Heart left ventricle (tissue), 13 donors: ENCODE results near the gene CNIH2.

Source experiments
- POLR2A ChIP-seq, 2 donors: fragments of 450-650 bp; IDR thresholded peaks; one replicate each; pipeline ENCODE4 v1.6.1; 2017; ENCODE audit warnings: antibody characterized with exemption in 2 of 2, mild to moderate bottlenecking in 2 of 2, moderate library complexity in 2 of 2
- TF ChIP-seq, protein P1 (sequence below), 12 donors: fragments of 200-600 bp; sonication (generic) in 4 of 12; IDR thresholded peaks; one replicate each; pipeline versions ENCODE4 v1.5.0 to v1.8.0; 2018 to 2022; ENCODE audit warnings: antibody characterized with exemption in 12 of 12, mild to moderate bottlenecking in 5 of 12
- donor health status: ischemic (EF 13 %, LVEDD 7.1; RV severe dilation, severe dysfunction).
- donor health status: DM: no; HTN: yes; CAD: no.
- donor health status: DM: no; HTN: no; CAD: no.
- donor health status: ischemic (EF 25% LVEDD 6.9; RV normal size, moderate dysfunction).
- donor health status: ischemic (EF 25% LVEDD 5.7; RV mildly dilated, moderate dysfunction).
- donor health status: ischemic (EF 35%, LVEDD 5.7; RV mildly dilated, moderate dysfunction).
- donor health status: nonischemic (EF 11% LVEDD 7.7; RV severe dilation, severe dysfunction).
- donor health status: DM: yes; HTN: yes; CAD: no.
- donor health status: PGD.
- donor health status: ischemic (EF 29% LVEDD 5.4; RV normal size, mild dysfunction).
- donor health status: nonischemic (EF 23%, LVEDD 6.1; RV moderate dilation, normal function).

DNA sequence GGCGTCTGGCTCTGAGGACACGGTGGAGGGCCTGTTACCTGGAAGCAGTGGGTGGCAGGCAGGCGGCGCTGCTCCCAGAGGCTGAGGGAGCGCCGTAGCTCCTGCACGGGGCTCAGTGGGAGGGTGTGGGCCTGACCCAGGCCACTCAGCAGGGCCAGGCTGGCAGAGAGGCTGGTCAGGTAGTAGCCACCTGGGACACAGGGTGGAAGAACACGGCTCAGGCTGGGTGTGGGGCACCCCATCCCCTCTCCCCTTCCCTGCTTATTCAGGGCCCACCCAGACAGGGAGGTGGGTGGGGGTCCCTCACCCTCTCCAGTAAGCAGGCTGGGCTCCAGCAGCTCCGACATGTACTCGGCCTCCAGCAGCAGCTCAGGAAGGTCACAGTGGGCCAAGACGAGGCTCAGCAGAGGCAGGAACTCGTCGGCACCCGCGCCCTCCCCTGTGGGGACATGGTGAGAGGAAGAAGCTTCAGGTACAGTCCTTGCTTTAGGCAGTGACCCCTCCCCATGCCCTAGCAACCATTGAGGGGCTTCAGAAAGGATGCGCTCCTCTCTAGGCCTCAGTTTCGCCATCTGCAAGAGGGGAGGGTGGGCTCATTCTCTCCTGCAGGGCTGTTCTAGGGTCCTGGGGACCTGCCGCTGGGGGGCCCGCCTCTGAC lies 55.4 kb downstream of the CNIH2 start:
- no peak for TF ChIP-seq POLR2A (IDR thresholded peaks at IDR 0.05)
- TF ChIP-seq, protein P1, sequence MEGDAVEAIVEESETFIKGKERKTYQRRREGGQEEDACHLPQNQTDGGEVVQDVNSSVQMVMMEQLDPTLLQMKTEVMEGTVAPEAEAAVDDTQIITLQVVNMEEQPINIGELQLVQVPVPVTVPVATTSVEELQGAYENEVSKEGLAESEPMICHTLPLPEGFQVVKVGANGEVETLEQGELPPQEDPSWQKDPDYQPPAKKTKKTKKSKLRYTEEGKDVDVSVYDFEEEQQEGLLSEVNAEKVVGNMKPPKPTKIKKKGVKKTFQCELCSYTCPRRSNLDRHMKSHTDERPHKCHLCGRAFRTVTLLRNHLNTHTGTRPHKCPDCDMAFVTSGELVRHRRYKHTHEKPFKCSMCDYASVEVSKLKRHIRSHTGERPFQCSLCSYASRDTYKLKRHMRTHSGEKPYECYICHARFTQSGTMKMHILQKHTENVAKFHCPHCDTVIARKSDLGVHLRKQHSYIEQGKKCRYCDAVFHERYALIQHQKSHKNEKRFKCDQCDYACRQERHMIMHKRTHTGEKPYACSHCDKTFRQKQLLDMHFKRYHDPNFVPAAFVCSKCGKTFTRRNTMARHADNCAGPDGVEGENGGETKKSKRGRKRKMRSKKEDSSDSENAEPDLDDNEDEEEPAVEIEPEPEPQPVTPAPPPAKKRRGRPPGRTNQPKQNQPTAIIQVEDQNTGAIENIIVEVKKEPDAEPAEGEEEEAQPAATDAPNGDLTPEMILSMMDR (IDR thresholded peaks at IDR 0.05) = no peak
